CD4-positive, alpha-beta T cell treated with Interleukin-6 at 100 ng/mL for 8 hours (primary cell): ENCODE data around the gene SERPINA12.
"Not testable (repeated sequence)": the region's sequence is repeated elsewhere in the genome, so short reads cannot be mapped to it uniquely, and the experiment has no call there.

Experiments used
- DNase-seq: peaks from one replicate; pipeline ENCODE4 v3.0.0-alpha.2; 2020; ENCODE audit warnings: mixed read lengths, low spot score

SERPINA12 gene

DNA sequence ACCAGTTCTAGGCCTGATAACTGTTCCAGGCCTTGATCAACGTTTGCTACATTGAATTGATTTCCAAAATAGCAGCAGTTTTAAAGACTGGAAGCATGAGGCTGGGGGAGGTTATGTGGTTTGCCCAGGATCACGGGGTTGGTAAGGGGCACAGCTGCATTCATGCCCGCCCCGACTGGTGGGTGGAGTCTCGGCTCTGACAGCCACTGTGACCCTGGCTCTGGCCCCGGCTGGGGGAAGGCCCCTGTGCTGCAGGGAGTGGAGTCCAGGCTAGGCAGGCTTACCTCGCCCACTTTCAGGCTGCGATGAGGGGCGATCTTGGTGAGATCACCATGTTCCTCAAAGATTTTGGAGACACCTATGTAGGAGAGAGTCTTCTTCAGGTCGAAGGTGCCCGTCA lies 19.9 kb downstream of the SERPINA12 start:
- DNase-seq, result no peak

DNA sequence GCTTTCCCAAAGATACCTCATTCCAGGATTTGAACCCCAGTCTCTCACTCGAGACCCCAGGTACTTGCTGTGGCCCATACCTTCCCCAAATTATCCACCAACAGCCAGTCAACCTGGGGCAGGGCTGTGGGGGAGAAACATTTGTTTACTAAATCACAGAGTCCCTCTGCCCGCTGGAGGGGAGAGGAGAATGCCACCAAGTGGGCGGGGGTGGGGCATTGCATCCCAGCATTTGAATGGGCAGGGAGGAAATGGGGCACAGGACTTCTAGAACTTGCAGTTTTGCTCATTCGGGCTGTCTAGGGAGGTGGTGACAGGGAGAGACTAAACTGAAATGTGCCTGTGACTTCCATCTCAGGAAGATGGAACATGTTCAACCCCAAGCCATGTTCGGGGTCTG lies 22.4 kb downstream of the SERPINA12 start:
- no peak for DNase-seq

DNA sequence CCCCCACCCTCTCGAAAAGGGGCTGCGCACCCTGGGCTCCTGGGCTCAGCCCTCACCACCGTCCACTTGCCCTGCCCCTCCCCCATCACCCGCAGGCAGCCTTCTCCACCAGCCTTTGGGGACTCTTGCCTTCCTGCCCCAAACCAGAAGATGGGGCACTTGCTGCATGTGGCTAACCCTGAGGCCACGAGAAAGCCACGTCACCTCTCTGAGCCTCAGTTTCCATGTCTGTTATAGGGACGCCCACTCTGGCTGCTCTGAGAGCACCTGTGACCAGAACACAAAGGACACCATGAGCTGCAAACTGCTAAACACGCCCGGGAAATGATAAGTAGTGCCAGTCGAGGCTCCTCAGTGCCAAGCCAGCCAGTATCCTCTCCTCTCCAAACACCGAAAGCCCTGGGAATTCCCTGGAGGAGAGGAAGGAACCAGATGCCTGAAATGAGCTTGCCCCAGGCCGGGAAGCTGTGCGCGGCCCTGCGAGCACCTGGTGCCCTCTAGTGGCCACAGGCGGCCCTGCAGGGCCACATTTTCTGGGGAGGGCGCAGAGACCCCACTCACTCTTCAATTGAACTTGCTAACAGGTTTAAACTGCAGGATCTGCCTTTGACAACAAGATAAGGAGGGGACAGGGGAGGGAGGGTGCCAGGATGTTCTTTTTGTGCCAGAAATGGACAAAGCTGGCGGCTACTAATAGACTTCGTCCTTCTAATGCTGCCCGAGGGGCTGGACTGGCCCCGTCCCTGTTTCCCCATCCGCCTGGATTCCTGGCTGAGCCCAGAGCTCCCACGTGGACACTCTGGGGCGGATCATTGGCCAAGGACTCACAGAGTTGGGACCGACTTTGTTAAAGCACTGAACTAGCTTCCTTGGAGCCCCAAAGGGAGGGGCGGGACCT lies 23.1 kb downstream of the SERPINA12 start:
- peak; percentile 13 for DNase-seq

DNA sequence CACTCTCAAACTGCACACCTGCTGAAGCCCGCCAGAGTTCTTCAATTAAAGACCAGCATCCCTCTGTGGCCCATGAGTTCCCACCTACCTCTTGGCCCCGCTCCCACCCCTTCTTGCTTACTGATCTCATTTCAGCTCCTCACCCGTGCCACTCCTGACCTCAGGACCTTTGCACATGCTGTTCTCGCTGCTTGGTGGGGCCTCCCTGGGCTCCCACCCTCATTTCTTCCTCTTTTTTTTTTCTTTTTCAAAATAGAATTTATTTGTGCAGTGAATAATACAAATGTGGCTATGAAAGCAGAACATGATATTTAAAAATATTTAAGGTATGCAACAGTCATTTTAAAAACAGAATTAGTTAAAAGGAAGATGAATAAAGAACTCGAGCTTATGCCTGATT lies 24.8 kb downstream of the SERPINA12 start:
- DNase-seq, result no peak

DNA sequence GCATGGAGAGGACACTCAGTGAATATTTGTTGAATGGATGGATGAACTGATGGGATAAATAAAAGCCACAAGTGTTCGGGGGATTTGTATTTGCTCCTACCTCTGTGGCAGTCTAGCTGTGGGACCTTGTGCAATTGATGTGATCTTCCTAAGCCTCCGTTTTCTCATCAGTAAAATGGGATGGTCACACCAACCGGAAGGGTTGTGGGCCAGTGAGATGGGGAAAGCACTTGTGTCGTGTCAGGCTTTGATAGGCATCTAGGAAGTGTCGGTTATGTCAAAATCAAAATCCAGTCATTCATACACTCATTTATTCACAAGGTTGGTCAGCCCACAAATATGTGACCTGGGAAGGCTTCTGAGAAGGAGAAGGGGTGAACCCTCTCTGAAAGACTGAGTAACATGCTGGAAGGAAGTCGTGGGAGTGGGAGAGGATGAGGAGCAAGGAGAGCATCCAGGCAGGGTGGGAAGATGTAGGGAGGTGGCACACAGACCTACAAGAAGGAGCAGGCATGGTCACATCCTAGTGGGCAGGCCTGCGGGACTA lies 25.5 kb downstream of the SERPINA12 start:
- DNase-seq, result no peak

DNA sequence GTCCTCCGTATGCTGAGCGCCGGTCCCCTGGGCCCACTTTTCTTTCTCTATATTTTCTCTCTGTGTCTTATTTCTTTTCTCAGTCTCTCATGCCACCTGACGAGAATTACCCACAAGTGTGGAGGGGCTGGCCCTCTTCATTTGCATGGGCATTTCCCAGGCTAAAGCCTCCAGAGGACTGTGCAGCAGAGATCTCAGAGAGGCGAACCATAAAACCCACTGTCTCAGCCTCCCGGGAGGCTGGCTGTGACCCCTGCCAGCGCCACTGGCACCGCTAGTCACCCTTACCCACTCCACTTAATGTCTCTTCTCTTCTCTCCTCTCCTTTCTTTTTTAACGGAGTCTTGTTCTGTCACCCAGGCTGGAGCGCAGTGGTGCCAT lies 26.2 kb downstream of the SERPINA12 start:
- DNase-seq, result no peak

DNA sequence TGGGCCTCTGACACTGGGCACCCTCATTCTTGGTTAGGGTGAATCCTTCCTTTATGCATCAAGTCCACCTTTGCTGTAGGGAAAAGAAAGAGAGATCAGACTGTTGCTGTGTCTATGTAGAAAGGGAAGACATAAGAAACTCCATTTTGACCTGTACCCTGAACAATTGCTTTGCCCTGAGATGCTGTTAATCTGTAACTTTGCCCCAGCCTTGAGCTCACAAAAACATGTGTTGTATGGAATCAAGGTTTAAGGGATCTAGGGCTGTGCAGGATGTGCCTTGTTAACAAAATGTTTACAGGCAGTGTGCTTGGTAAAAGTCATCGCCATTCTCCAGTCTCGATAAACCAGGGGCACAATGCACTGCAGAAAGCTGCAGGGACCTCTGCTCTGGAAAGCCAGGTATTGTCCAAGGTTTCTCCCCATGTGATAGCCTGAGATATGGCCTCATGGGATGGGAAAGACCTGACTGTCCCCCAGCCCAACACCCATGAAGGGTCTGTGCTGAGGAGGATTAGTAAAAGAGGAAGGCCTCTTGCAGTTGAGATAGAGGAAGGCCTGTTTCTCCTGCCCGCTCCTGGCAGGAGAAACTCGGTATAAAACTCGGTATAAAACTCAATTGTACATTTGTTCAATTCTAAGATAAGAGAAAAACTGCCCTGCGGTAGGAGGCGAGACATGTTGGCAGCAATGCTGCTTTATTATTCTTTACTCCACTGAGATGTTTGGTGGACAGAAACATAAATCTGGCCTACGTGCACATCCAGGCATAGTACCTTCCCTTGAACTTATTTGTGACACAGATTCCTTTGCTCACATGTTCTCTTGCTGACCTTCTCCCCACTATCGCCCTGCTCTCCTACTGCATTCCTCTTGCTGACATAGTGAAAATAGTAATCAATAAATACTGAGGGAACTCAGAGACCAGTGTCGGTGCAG lies 26.9 kb downstream of the SERPINA12 start:
- DNase-seq, result not testable (repeated sequence)

DNA sequence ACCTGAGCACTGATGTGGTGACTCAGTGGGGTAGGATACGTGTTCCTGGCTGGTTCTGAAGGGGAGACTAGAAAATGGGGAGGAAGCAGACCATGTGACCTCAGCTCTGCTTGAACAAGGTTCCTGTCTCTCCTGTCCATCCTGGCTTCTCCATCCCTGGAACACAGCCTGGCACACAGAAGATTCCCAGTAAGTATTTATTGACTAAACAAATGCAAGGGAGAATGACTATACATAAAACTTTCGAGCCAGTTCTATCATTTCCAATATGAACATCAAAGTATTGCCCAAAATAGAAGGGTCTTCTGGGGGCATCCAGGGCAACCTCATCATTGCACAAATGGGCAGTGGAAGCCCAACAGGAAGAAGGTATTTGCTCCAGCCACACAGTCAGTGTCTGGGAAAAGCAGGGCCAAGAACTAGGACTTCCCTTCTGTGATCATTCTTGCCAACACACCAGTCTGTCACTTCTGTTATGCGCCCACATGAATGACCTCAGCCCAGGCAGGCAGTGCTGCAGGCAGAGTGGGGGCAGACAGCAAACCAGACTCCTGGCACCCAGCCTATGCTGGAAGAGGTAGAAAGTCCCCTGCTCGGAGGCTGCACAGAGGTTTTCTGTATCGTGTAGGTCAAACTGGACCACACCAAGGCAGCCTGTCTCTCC lies 27.7 kb downstream of the SERPINA12 start:
- no peak for DNase-seq

DNA sequence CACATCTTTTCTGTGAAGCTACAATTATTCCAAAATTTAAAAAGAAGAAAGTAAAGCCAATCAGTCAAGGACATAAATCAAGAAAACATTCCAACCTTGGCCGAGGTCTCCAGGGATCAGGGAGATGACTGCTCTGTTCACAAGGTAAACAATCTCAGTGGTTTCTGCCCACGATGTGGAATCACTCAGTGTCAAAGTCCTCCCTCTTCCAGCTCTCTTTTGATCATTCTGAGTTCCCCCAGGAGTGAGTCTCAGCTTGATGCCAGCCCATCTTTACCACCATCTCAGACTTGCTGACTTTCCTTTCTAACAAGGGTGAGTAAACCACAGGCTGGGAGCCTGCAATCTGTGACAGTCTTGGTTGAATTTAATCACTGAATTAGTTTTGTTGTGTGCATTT lies 28.5 kb downstream of the SERPINA12 start:
- no peak for DNase-seq

DNA sequence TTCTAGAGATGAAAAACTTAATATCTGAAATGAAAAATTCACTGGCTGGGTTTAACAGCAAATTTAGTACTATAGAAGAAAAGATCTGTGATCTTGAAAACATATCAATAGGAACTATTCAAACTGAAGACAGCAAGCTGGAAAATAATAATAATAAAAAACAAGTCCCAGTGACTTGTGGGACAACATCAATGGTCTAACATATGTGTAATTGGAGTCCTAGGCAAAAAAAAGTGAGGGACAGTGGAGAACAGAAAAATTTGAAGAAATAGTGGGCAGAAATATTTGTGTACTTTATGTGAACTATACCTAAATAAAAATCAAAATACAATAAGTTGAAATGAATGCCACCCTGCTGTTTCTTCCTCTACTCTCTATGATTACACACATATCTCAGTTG lies 30.8 kb downstream of the SERPINA12 start:
- DNase-seq, result no peak

DNA sequence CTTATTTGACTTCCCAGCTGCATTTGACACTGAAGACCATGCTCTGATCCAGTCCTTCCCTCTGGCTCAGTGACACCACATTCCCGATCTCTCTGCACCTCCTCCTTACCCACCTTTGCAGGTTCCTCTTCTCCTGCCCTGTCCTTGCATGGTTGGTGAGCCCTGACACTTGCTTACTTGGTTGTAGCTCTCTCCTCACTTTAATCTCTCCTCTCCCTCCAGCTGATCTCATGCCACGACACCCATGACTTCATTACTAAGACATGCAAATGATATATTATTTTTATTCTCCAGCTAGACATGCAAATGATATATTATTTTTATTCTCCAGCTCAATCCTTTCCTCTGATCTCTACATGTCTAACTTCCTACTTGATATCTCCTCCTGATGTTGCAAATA lies 33.2 kb downstream of the SERPINA12 start, which contains the start of gene SERPINA9:
TSS of gene SERPINA9 (minus strand) at position 175 of the 400 bp plus-strand sequence. CDS start 6,357 bp downstream, outside the sequence.
- DNase-seq, result no peak

DNA sequence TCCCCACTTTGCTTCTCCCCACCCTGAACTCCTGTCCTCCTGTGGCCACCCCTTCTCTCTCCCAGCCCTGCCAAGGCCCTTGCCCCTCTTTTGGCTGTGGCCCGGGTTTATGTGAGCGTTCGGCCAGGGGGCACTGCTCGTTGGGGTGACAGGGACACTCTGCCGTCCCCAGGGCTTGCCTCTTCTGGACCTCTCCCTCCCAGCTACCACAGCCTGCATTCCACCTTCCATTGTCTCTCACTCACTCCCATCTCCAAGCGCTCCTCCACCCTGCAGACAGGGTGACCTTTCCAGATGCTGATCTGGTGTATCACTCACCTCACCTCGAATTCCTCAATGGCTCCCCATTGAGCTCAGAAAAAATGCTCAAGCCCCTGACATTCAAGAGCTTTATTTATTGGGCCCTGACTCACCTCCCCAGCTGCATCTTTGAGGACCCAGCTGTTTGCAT lies 34.7 kb downstream of the SERPINA12 start:
- DNase-seq, result no peak

DNA sequence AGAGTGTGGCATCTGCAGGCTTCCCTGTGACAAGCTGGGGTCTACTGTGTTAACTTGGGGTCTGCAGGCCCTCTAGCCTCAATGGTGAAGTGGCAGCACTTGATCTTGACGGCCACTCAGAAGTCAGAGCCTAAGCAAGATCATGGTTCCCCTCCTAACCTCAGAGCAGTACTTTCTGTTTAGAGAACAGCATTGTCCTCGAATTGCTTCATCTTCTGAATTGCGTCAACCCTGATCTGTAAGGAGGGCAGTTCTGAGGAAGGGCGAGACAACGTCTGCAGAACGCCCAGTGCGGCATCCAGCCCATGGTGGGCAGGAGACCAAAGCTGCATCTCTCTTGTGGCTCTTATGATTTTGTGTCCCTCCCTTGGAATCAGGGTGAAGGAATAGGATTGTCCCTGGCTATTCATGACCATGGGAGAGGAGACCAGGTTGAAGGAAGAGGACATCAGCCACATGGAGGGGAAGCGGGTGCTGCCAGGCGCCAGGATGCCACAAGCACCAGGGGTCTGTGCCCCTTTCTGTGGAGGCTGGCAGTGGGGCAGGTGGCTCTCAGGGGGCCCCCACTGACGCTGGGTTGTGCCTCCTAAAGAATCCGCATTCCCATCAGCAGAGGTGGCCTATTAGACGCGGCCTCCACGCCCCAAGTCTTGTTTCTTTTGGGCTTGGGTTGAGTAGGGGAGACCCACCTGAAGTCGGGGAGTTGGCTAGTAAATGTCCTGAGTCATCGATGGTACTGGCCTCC lies 35.4 kb downstream of the SERPINA12 start:
- DNase-seq, result no peak

DNA sequence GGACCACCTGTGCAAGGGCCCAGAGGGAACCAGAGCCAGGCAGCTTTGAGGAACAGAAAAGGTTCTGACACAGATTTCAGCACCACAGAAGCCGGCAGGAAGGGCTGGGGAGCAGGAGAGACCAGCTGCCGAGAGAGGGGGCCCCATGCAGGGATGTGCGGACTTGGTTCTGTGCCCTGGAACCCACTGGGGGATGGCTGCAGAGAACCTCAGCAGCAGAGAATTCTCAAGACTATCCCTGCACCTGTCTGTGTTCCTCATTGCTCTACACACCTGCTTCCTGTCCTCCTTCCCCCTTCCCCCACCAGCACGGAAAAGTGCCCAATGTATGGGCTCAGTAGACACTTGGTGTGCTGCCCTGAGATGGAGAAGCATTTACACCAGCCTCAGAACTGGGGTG lies 36.4 kb downstream of the SERPINA12 start:
- no peak for DNase-seq

DNA sequence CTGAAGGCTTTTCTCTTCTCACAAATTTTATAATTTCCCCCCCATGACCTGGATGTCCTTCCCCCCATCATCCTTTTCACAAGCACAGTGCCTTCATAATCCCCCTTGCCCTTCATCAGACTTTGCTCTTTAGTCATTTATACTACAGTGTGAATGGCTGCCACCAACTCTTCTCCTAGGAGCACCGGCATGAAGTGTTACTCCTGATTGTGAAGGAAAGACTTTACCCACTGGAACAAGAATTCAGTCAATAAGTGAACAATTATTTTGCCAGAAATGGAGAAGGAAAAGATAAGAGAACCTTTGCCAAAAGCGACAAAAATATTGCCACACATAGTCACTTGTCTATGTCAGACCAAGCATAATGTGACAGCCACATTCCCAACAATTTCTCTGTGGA lies 38.2 kb downstream of the SERPINA12 start:
- no peak for DNase-seq

DNA sequence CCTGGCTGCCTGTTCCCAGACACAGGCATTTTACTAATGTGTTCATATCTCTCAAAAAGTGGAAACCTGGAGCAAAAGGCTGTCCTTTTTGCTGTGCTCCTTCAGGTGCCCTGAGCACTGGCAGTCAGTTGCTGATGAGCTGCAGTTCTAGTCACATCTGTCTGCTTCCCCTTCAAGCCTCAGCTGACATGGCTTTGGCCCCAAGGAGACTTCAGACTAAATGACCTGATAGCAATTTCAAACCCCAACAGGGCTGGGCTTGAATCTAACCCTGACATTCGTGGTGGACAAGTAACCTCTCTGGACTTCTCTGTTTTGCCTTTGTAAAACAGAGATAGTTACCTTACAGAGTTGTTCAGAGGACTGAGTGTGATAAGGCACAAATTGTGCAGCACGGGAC lies 39.0 kb downstream of the SERPINA12 start:
- DNase-seq, result no peak

DNA sequence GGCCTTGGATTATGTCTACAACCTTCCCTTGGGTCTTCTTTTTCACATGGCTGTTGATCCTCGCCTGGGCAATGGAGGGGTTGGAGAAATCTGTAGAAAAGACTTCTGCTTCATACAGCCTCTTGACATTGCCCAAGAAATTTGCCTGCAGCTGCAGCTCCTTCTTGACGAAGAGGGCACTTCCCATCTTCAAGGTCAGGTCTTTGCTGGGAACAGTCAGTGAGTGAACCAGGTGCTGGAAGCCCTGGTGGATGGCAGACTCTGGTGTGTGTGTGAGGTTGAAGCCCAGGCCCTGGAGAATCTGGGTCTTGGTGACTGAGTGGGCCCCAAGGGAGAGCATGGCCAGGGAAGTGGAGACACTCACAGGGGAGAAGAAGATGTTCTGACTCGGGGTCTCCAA lies 40.0 kb downstream of the SERPINA12 start:
- DNase-seq, result no peak

DNA sequence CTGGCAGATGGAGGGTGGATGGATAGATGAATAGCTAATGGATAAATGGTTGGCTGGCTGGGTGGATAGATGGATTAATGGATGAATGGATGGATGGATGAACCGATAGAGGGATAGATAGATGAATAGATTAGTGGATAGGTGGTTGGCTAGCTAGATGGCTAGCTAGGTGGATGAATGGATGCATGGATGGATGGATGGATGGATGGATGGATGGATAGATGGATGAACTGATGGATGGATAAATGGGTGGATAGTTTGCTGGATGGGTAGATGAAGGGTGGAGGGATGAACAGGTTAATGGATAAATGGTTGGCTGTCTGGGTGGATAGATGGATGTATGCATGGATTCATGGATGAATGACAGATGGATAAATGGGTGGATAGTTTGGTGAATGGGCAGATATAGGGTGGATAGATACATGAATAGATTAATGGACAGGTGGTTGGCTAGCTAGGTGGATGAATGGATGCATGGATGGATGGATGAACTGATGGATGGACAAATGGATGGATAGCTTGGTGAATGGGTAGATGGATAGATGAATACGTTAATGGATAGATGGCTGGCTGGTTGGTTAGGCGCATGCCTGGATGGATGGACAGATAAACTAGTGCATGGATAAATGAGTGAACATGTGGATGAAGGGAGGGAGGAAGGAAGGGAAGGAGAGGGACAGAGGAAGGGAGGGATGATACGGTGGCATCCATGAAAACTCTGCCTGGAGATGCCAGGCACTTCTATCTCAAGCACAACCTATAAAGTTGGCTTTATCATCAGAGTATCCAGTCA lies 41.3 kb downstream of the SERPINA12 start:
- DNase-seq, result no peak

DNA sequence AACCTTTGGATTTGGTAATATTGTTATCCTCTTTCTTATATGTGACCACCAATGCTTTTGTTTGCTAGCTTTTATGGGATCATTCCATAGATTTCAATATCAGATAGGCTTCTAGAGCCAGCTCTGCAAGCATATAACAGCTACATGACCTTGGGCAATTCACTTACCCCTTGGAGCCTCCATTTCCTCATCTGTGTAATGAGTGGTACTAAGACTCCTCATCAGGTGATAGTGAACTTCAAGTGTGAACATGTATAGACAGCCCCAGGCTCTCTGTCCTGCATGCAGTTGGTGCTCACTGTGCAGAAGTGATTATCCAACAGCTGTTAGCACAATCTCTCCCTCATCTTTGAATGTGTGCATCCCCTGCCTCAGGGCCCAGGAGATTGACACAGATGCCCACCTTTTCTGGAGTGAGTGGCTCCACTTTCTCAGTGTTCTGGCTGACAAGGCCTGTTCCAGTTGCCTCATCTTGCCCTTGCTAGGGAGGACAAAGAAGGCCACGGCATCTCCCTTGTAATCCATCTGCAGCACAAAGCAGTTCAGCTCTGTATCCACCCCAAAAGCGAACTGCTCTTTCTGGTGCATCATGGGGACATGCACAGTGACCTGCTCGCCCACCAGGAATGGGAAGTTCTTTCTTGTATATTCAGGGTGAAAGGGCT lies 42.4 kb downstream of the SERPINA12 start:
- DNase-seq, result no peak

DNA sequence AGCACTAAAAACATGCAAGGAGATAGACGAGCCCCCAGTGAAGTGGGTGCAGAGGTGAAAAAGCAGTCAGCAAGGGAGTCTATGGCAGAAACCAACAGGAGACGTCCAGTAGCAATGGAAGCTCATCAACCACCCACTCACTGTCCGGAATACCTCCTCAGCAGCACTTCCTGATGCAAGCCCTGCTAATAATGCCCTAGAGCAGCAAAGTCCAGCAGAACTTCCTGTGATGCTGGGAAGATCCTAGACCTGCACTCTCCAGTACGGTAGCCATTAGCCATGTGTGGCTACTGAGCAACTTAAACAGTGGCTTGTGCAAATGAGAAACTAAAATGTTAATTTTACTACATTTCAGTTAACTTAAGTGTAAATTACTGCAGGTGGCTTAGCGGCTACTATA lies 44.2 kb downstream of the SERPINA12 start:
- DNase-seq, result no peak
